Measurements from ENCODE around the gene FGD6. TPM values are rescaled to one million over a fixed set of nuclear protein-coding genes. Genes with fewer than 3 reads are reported as not detected.

Gene FGD6
- polyA plus RNA-seq, 1 donor (not counting 4 experiments of a cell fraction or from before 2014, with no cell fraction given): 54.2 TPM

DNA sequence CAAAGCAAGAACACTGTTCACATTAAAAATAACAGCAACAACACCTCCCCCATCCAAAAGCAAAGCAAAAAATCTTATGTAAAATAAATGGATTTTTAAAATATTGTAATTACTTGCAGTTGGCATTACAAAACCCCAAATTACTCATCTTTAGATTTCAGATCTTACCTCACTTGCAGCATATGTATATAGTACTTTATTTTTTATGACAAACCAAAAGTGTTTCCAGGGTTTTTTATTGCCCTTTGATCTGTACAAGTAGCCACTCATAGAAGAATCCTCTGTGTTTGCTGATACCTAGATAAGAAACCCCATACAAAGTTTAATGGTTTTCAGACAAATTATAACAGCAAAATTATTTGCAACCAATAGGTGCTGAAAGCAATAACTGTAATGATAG is 131.7 kb downstream of the FGD6 start:
- no peak overlapping the region for H3K27ac ChIP-seq (ENCODE audit: control insufficient read depth, insufficient read depth, low read length)
- no peak overlapping the region for H3K9ac ChIP-seq (ENCODE audit: control insufficient read depth, extremely low read depth, insufficient read depth, low read length)
- no peaks in the 10 kb centered on the region for H3K27me3 ChIP-seq (ENCODE audit: control insufficient read depth, extremely low read depth, insufficient read depth, low read length)
- H2AFZ ChIP-seq (ENCODE audit: control insufficient read depth, low read length): no peak overlapping the region
- DNase-seq (ENCODE audit: low read depth, low spot score) (no peak), FAIRE-seq (no peak)
- H3K4me2 ChIP-seq (ENCODE audit: control insufficient read depth, extremely low read depth, insufficient read depth, low read depth, low read length): no peak overlapping the region
- no peaks in the 10 kb centered on the region for H3K9me1 ChIP-seq (ENCODE audit: control insufficient read depth, extremely low read depth, insufficient read depth, low read length)
- H3K4me3 ChIP-seq (ENCODE audit: control insufficient read depth in 2 of 3, extremely low read depth in 1 of 3, insufficient read depth in 2 of 3, low read depth in 1 of 3, low read length in 3 of 3): no peak overlapping the region
- H3K36me3 ChIP-seq (ENCODE audit: control insufficient read depth in 2 of 2, extremely low read depth in 1 of 2, insufficient read depth in 2 of 2, low read length in 2 of 2): peaks cover 24% of the 10 kb centered on the region in 2 experiments
- H3K9me3 ChIP-seq (ENCODE audit: control insufficient read depth, low read depth, low read length): no peaks in the 10 kb centered on the region
- no peak for TF ChIP-seq EZH2 (IDR thresholded peaks at IDR 0.05; ENCODE audit: low read length)
- TF ChIP-seq, protein P1, sequence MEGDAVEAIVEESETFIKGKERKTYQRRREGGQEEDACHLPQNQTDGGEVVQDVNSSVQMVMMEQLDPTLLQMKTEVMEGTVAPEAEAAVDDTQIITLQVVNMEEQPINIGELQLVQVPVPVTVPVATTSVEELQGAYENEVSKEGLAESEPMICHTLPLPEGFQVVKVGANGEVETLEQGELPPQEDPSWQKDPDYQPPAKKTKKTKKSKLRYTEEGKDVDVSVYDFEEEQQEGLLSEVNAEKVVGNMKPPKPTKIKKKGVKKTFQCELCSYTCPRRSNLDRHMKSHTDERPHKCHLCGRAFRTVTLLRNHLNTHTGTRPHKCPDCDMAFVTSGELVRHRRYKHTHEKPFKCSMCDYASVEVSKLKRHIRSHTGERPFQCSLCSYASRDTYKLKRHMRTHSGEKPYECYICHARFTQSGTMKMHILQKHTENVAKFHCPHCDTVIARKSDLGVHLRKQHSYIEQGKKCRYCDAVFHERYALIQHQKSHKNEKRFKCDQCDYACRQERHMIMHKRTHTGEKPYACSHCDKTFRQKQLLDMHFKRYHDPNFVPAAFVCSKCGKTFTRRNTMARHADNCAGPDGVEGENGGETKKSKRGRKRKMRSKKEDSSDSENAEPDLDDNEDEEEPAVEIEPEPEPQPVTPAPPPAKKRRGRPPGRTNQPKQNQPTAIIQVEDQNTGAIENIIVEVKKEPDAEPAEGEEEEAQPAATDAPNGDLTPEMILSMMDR (optimal IDR thresholded peaks at IDR 0.05 in 1 of 3, IDR thresholded peaks at IDR 0.05 in 1 of 3, conservative IDR thresholded peaks at IDR 0.05 in 1 of 3; ENCODE audit: extremely low read depth in 1 of 3, insufficient read depth in 2 of 3, low read length in 3 of 3): no peak
- dilution Hi-C loops (cut with MboI; ENCODE audit: extremely low pct_ligation_motif_present, low sequenced_read_pairs): no loop called here
- H3K4me1 ChIP-seq (ENCODE audit: control insufficient read depth, extremely low read depth, insufficient read depth, low read length): no peaks in the 10 kb centered on the region
- H3K79me2 ChIP-seq (ENCODE audit: control insufficient read depth, insufficient read depth, low read length): peaks cover 4% of the 10 kb centered on the region
- no peaks in the 10 kb centered on the region for H4K20me1 ChIP-seq (ENCODE audit: control insufficient read depth, extremely low read depth, insufficient read depth, low read length)

DNA sequence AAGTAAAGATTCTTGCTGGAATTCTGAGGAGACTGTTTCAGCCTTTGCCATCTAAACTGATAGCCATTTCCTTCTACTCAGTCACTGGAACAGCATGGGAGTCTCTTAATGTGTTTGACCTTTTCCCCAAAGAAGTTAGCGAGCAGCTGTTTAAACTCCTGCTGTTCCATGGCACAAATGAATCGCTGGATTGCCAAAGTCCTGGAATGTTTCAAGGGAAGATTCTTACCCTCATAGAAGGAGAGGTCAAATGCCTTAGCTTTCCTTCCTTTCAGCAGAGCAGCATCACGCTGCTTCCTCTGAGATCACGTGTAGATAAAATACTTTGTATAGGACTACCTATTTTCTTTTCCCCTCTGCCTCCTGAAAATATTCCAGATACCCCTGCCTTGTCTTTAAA is 133.3 kb downstream of the FGD6 start:
- Histone ChIP-seq H3K9me1 (ENCODE audit: control insufficient read depth, extremely low read depth, insufficient read depth, low read length) (no peaks in the 10 kb centered on the region), H3K4me2 (ENCODE audit: control insufficient read depth, extremely low read depth, insufficient read depth, low read depth, low read length) (no peak overlapping the region), H3K4me3 (ENCODE audit: control insufficient read depth in 2 of 3, extremely low read depth in 1 of 3, insufficient read depth in 2 of 3, low read depth in 1 of 3, low read length in 3 of 3) (no peak overlapping the region), H3K9ac (ENCODE audit: control insufficient read depth, extremely low read depth, insufficient read depth, low read length) (no peak overlapping the region), H3K79me2 (ENCODE audit: control insufficient read depth, insufficient read depth, low read length) (peaks cover 2% of the 10 kb centered on the region), H3K27me3 (ENCODE audit: control insufficient read depth, extremely low read depth, insufficient read depth, low read length) (no peaks in the 10 kb centered on the region), H2AFZ (ENCODE audit: control insufficient read depth, low read length) (no peak overlapping the region), H3K4me1 (ENCODE audit: control insufficient read depth, extremely low read depth, insufficient read depth, low read length) (no peaks in the 10 kb centered on the region), H3K36me3 (ENCODE audit: control insufficient read depth in 2 of 2, extremely low read depth in 1 of 2, insufficient read depth in 2 of 2, low read length in 2 of 2) (peaks cover 16 to 21% of the 10 kb centered on the region in 2 experiments), H4K20me1 (ENCODE audit: control insufficient read depth, extremely low read depth, insufficient read depth, low read length) (no peaks in the 10 kb centered on the region), H3K27ac (ENCODE audit: control insufficient read depth, insufficient read depth, low read length) (no peak overlapping the region), H3K9me3 (ENCODE audit: control insufficient read depth, low read depth, low read length) (no peaks in the 10 kb centered on the region)
- no peak for FAIRE-seq
- no peak for DNase-seq (ENCODE audit: low read depth, low spot score)
- dilution Hi-C loops (cut with MboI; ENCODE audit: extremely low pct_ligation_motif_present, low sequenced_read_pairs): no loop called here
- TF ChIP-seq EZH2 (IDR thresholded peaks at IDR 0.05; ENCODE audit: low read length): no peak
- TF ChIP-seq, protein P1 (optimal IDR thresholded peaks at IDR 0.05 in 1 of 3, IDR thresholded peaks at IDR 0.05 in 1 of 3, conservative IDR thresholded peaks at IDR 0.05 in 1 of 3; ENCODE audit: extremely low read depth in 1 of 3, insufficient read depth in 2 of 3, low read length in 3 of 3): no peak

All from keratinocyte (primary cell).